ENCODE results near the gene CSTB. TPM values are rescaled to one million over a fixed set of nuclear protein-coding genes. Genes with fewer than 3 reads are reported as not detected.

The CSTB gene
- total RNA-seq, 1 donor from 2014 or later: 42.6 TPM

DNA sequence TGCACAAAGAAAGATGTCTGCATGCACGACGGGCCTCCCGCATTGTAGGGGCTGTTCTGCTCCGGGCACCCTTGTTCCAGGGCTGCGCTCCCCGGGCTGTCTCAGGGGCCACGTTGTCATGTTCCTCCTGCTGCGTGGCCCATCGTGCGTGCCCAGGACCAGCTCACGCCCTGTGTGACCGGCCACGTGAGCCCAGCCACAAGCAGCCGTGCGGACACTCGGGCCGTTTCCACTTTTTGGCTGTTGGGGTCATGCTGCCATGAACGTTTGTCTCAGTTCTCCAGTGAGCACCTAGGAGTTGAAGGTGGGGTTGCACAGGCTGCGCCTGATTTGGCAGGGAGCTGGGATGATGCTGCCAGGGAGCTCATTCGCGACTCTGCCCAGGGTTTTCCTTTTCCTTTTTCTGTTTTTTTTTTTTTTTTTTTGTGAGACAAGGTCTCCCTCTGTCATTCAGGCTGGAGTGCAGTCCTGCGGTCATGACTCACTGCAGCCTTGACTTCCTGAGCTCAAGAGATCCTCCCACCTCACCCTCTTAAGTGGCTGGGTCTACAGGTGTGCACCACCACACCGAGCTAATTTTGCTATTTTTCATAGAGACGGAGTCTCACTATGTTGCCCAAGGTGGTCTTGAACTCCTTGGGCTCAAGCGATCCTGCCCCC lies 39.8 kb downstream of the CSTB start:
- H3K36me3 Mint-ChIP-seq (ENCODE audit: insufficient read depth): peaks cover 3% of the 10 kb centered on the region
- no peak overlapping the region for H3K4me3 Mint-ChIP-seq (ENCODE audit: low read depth)
- H3K9me3 Mint-ChIP-seq (ENCODE audit: low read depth): no peaks in the 10 kb centered on the region
- no peak overlapping the region for H3K27ac Mint-ChIP-seq
- TF ChIP-seq, protein P1, sequence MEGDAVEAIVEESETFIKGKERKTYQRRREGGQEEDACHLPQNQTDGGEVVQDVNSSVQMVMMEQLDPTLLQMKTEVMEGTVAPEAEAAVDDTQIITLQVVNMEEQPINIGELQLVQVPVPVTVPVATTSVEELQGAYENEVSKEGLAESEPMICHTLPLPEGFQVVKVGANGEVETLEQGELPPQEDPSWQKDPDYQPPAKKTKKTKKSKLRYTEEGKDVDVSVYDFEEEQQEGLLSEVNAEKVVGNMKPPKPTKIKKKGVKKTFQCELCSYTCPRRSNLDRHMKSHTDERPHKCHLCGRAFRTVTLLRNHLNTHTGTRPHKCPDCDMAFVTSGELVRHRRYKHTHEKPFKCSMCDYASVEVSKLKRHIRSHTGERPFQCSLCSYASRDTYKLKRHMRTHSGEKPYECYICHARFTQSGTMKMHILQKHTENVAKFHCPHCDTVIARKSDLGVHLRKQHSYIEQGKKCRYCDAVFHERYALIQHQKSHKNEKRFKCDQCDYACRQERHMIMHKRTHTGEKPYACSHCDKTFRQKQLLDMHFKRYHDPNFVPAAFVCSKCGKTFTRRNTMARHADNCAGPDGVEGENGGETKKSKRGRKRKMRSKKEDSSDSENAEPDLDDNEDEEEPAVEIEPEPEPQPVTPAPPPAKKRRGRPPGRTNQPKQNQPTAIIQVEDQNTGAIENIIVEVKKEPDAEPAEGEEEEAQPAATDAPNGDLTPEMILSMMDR (IDR thresholded peaks at IDR 0.05; ENCODE audit: unreplicated experiment): no peak
- H3K4me1 Mint-ChIP-seq (ENCODE audit: low read depth): peaks cover 8% of the 10 kb centered on the region
- no peak for DNase-seq (ENCODE audit: low spot score, unreplicated experiment)
- H3K27me3 Mint-ChIP-seq: no peaks in the 10 kb centered on the region

DNA sequence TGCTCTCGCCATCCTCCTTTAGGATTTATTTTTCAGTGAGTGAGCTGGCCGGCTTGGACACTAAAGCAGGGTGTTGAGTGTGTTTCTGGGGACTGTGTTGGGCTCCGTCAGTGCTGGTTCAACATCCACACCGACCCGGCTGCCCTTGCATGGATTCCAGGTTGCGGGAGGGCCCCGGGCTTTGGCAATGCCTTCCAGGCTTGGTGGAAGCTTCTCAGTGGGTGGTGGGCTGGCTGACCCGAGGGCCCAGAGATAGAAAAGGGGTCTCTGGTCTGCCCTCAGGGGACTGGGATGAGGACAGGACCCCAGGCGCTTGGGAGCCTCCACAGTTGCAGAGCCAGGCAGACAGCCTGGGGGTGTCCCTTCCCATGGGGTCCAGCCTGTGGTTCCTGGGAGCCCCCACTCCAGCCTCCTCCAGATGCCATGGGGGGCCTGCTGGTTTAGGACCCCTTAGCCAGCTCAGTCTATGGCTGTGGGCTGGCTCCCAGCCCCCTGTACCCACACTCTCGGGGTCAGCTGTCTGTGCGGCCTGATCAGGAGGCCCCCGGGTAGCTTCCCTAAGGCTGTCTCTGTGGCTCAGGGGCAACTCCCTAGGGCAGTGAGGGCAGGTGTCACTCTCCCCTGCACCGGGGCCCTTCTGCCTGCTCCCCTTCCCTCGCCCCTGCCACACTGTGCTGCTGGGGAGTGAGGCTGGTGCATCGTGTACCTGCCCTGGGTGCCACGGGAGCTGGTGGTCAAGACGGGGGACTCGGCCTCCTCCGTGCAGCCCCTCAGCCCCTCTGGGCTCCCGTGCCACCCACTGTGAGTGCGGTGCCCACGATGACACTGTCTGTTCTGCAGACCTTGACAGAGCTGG lies 40.6 kb downstream of the CSTB start:
- no peaks in the 10 kb centered on the region for H3K27me3 Mint-ChIP-seq
- DNase-seq (ENCODE audit: low spot score, unreplicated experiment): no peak
- H3K4me1 Mint-ChIP-seq (ENCODE audit: low read depth): peaks cover 3% of the 10 kb centered on the region
- no peak overlapping the region for H3K27ac Mint-ChIP-seq
- no peaks in the 10 kb centered on the region for H3K9me3 Mint-ChIP-seq (ENCODE audit: low read depth)
- peaks cover 3% of the 10 kb centered on the region for H3K36me3 Mint-ChIP-seq (ENCODE audit: insufficient read depth)
- H3K4me3 Mint-ChIP-seq (ENCODE audit: low read depth): no peak overlapping the region
- TF ChIP-seq, protein P1 (IDR thresholded peaks at IDR 0.05; ENCODE audit: unreplicated experiment): no peak

DNA sequence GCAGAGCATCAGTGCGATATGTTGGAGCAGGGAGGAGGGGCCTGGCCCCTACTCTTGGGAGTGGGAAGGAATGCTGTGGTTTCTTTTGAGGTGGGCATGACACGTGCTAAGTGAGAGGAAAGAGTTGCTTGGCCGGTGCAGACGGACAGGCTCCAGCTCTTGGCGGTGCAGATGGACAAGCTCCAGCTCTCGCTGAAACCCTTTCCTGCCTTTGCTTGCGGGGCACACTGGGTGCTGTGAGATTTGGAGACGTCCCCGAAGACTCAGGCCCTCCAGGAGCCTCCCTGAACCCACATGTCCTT lies 41.2 kb downstream of the CSTB start:
- no peak overlapping the region for H3K27ac Mint-ChIP-seq
- no peak for DNase-seq (ENCODE audit: low spot score, unreplicated experiment)
- no peaks in the 10 kb centered on the region for H3K27me3 Mint-ChIP-seq
- no peak overlapping the region for H3K4me3 Mint-ChIP-seq (ENCODE audit: low read depth)
- peaks cover 3% of the 10 kb centered on the region for H3K4me1 Mint-ChIP-seq (ENCODE audit: low read depth)
- H3K9me3 Mint-ChIP-seq (ENCODE audit: low read depth): no peaks in the 10 kb centered on the region
- TF ChIP-seq, protein P1 (IDR thresholded peaks at IDR 0.05; ENCODE audit: unreplicated experiment): no peak
- H3K36me3 Mint-ChIP-seq (ENCODE audit: insufficient read depth): peaks cover 3% of the 10 kb centered on the region

DNA sequence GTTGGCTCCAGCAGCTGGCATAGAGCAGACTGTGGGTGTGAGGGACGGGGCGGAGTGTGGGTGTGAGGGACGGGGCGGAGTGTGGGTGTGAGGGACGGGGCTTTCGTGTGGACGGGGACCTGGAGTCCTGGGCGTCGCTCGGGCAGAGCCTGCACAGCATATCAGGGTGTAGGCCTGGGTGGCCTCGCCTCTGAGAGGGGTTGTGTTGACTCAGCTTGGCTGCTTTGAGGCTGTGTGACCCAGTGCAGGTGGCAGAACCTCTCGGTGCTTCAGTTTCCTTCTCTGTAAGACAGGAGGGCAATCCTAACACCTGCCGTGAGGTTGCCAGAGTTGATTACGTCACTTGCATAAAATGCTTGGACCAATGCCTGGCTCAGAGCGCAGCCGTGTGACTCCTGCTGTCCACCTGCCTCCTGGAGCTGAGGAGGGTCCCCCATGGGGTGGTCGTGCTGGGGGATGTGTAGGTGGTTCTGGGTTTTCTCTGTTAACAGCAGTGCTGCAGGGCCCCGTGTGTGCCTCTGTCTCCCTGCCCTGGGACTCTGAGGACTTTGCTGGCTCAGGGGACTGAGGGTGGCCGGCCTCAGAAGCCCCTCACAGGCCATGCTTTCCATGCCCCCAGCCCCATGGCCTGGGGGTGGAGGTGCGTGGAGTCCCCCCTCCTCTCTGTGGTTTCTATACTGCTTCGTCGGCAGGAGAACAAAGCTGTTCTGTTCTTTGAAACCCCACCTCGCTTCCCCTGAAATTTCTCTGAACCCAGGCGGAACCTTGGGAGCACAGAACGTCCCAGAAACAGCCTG lies 41.8 kb downstream of the CSTB start:
- no peak overlapping the region for H3K27ac Mint-ChIP-seq
- peaks cover 3% of the 10 kb centered on the region for H3K36me3 Mint-ChIP-seq (ENCODE audit: insufficient read depth)
- H3K4me1 Mint-ChIP-seq (ENCODE audit: low read depth): peaks cover 6% of the 10 kb centered on the region
- TF ChIP-seq, protein P1 (IDR thresholded peaks at IDR 0.05; ENCODE audit: unreplicated experiment): no peak
- no peaks in the 10 kb centered on the region for H3K27me3 Mint-ChIP-seq
- DNase-seq (ENCODE audit: low spot score, unreplicated experiment): no peak
- no peaks in the 10 kb centered on the region for H3K9me3 Mint-ChIP-seq (ENCODE audit: low read depth)
- H3K4me3 Mint-ChIP-seq (ENCODE audit: low read depth): no peak overlapping the region

DNA sequence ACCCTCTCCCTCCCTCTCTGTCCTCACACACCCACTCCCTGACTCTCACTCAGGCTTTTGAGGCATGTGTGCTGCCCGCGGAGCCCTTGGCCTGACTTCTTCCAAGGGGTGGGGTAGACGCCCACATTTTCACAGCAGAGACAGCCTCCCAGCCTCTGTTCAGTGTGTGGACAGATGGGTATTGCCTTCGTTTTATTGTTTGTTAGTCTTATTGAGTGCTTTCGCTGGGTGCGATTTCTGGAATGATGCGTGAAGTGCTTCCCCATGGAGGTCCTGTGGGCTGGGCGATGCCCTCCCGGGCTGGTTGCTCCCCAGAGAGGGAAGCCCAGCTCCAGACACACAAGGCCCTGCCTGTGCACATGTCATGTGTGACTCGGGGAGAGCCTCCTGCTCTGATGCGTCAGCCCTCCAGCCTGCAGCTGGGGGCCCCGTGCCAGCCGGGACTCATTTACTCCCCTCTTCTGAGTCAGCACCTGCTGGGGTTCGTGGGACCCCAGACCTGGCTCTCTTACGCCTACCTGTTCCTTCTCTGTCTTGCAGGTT lies 42.5 kb downstream of the CSTB start:
- peaks cover 9% of the 10 kb centered on the region for H3K4me1 Mint-ChIP-seq (ENCODE audit: low read depth)
- H3K36me3 Mint-ChIP-seq (ENCODE audit: insufficient read depth): peaks cover 3% of the 10 kb centered on the region
- TF ChIP-seq, protein P1 (IDR thresholded peaks at IDR 0.05; ENCODE audit: unreplicated experiment): no peak
- H3K27me3 Mint-ChIP-seq: no peaks in the 10 kb centered on the region
- H3K4me3 Mint-ChIP-seq (ENCODE audit: low read depth): no peak overlapping the region
- H3K9me3 Mint-ChIP-seq (ENCODE audit: low read depth): no peaks in the 10 kb centered on the region
- H3K27ac Mint-ChIP-seq: no peak overlapping the region
- DNase-seq (ENCODE audit: low spot score, unreplicated experiment): no peak
